GM23338 (cell line): ENCODE results near the gene TTC13. TPM values are rescaled to one million over a fixed set of nuclear protein-coding genes. Genes with fewer than 3 reads are reported as not detected.

Experiments used
- ATAC-seq: fragments of 200-7000 bp; cut with Tn5 transposase; 3 replicates; pipeline ENCODE4 v1.9.1; 2020
- DNase-seq: peaks from one replicate; pipeline ENCODE4 v3.0.0-alpha.2; 2015; ENCODE audit warnings: low spot score
- H2AFZ ChIP-seq: fragments of 200-600 bp; sonication (generic); 2 replicates; pipeline ENCODE4 v1.8.0; 2016; ENCODE audit warnings: antibody characterized with exemption, mild to moderate bottlenecking, moderate library complexity
- H3F3A ChIP-seq: fragments of 200-600 bp; sonication (generic); replicated peaks from 2 replicates; pipeline ENCODE4 v1.8.0; 2017; ENCODE audit warnings: antibody characterized with exemption, mixed run types, low read depth
- H3K27ac ChIP-seq: fragments of 200-600 bp; sonication (generic); 2 replicates; pipeline ENCODE4 v1.6.1; 2016; ENCODE audit warnings: low read depth
- H3K27me3 ChIP-seq: fragments of 200-600 bp; sonication (generic); 2 replicates; pipeline ENCODE4 v1.8.0; 2016; ENCODE audit warnings: mild to moderate bottlenecking, mixed run types, moderate library complexity; ENCODE audit not compliant: insufficient read depth
- H3K36me3 ChIP-seq: fragments of 200-600 bp; sonication (generic); 2 replicates; pipeline ENCODE4 v1.8.0; 2016; ENCODE audit warnings: mild to moderate bottlenecking; ENCODE audit not compliant: insufficient read depth
- H3K4me1 ChIP-seq: fragments of 200-600 bp; sonication (generic); 2 replicates; pipeline ENCODE4 v1.8.0; 2016; ENCODE audit warnings: mild to moderate bottlenecking, moderate library complexity; ENCODE audit not compliant: insufficient read depth
- H3K4me2 ChIP-seq: fragments of 200-600 bp; sonication (generic); 2 replicates; pipeline ENCODE4 v1.7.1; 2017; ENCODE audit warnings: mixed run types
- H3K4me3 ChIP-seq: fragments of 200-600 bp; sonication (generic); 2 replicates; pipeline ENCODE4 v1.6.1; 2016; ENCODE audit warnings: mixed run types
- H3K79me2 ChIP-seq: fragments of 200-600 bp; sonication (generic); replicated peaks from 2 replicates; pipeline ENCODE4 v1.8.0; 2017; ENCODE audit warnings: mild to moderate bottlenecking; ENCODE audit not compliant: insufficient read depth
- H3K9me2 ChIP-seq: fragments of 200-600 bp; sonication (generic); 2 replicates; pipeline ENCODE4 v1.8.0; 2017; ENCODE audit not compliant: insufficient read depth
- H4K20me1 ChIP-seq: fragments of 200-600 bp; sonication (generic); replicated peaks from 2 replicates; pipeline ENCODE4 v1.8.0; 2017; ENCODE audit warnings: mild to moderate bottlenecking; ENCODE audit not compliant: insufficient read depth
- H3K27ac Mint-ChIP-seq: 2 replicates; pipeline ENCODE4 v1.8.0; 2020; ENCODE audit warnings: inconsistent platforms, mild to moderate bottlenecking, moderate library complexity, mixed read lengths
- H3K27me3 Mint-ChIP-seq: 3 replicates; pipeline ENCODE4 v1.8.0; 2022; ENCODE audit warnings: low read depth, mild to moderate bottlenecking, moderate library complexity, mixed read lengths, inconsistent platforms; ENCODE audit not compliant: insufficient read depth, poor library complexity
- H3K36me3 Mint-ChIP-seq: 3 replicates; pipeline ENCODE4 v1.8.0; 2021; ENCODE audit warnings: low read depth, mild to moderate bottlenecking, inconsistent platforms, moderate library complexity, mixed read lengths
- H3K4me1 Mint-ChIP-seq: 3 replicates; pipeline ENCODE4 v1.8.0; 2020; ENCODE audit warnings: mild to moderate bottlenecking, inconsistent platforms, mixed read lengths
- H3K4me3 Mint-ChIP-seq: 3 replicates; pipeline ENCODE4 v1.8.0; 2021; ENCODE audit warnings: moderate library complexity, mild to moderate bottlenecking, inconsistent platforms, mixed read lengths
- H3K9me3 Mint-ChIP-seq: 3 replicates; pipeline ENCODE4 v1.8.0; 2020; ENCODE audit warnings: moderate library complexity, mild to moderate bottlenecking, inconsistent platforms, mixed read lengths
- CREB1 ChIP-seq: fragments of 250-450 bp; sonication (Bioruptor Pico); IDR thresholded peaks from 2 replicates; pipeline ENCODE4 v1.5.0; 2020; ENCODE audit warnings: low read depth, mild to moderate bottlenecking, moderate library complexity
- EZH2 ChIP-seq: fragments of 200-600 bp; sonication (generic); IDR thresholded peaks from one replicate; pipeline ENCODE4 v1.8.0; 2017; ENCODE audit warnings: antibody characterized with exemption, mild to moderate bottlenecking, low read depth; ENCODE audit not compliant: unreplicated experiment
- EZH2phosphoT487 ChIP-seq: fragments of 200-600 bp; sonication (generic); IDR thresholded peaks from one replicate; pipeline ENCODE4 v1.8.1; 2018; ENCODE audit warnings: antibody characterized with exemption; ENCODE audit not compliant: unreplicated experiment
- JUNB ChIP-seq: IDR thresholded peaks from one replicate; pipeline ENCODE4 v1.6.1; 2016; ENCODE audit warnings: antibody characterized with exemption; ENCODE audit not compliant: unreplicated experiment
- POLR2AphosphoS5 ChIP-seq: IDR thresholded peaks from 2 replicates; pipeline ENCODE4 v1.6.1; 2016; ENCODE audit warnings: antibody characterized with exemption, low read depth
- STAT1 ChIP-seq: IDR thresholded peaks from one replicate; pipeline ENCODE4 v1.6.1; 2016; ENCODE audit warnings: antibody characterized with exemption; ENCODE audit not compliant: unreplicated experiment
- ZNF114 ChIP-seq: fragments of 250-450 bp; sonication (Bioruptor Pico); IDR thresholded peaks from 2 replicates; pipeline ENCODE4 v1.5.0; 2020; ENCODE audit warnings: mild to moderate bottlenecking, moderate library complexity
- ZNF331 ChIP-seq: fragments of 250-450 bp; sonication (Bioruptor Pico); IDR thresholded peaks from 2 replicates; pipeline ENCODE4 v1.5.0; 2020; ENCODE audit warnings: low read depth, mild to moderate bottlenecking, moderate library complexity
- ZNF462 ChIP-seq: fragments of 250-450 bp; sonication (Bioruptor Pico); IDR thresholded peaks from 2 replicates; pipeline ENCODE4 v1.5.0; 2020; ENCODE audit warnings: mild to moderate bottlenecking, moderate library complexity
- polyA plus RNA-seq: library from polyadenylated mRNA; unstranded; fragments of >200 nt; fragmentation: Nextera tagmentation; extraction: Ambion mirVana; gene quantifications from 2 replicates; pipeline ENCODE4 v1.2.1, GENCODE V29; 2016
- total RNA-seq: library from RNA; depleted of rRNA; stranded (reverse); fragments of >200 nt; shearing (Covaris generic); gene quantifications from 2 replicates; pipeline ENCODE4 v1.2.3, GENCODE V29; 2014
- TF ChIP-seq, protein P1 (sequence below): IDR thresholded peaks from one replicate; pipeline ENCODE4 v1.6.1; 2018; ENCODE audit warnings: antibody characterized with exemption; ENCODE audit not compliant: unreplicated experiment

The TTC13 gene
- total and polyA plus RNA-seq, 2 experiments from 2014 or later: 3.8 to 9.4 TPM

DNA sequence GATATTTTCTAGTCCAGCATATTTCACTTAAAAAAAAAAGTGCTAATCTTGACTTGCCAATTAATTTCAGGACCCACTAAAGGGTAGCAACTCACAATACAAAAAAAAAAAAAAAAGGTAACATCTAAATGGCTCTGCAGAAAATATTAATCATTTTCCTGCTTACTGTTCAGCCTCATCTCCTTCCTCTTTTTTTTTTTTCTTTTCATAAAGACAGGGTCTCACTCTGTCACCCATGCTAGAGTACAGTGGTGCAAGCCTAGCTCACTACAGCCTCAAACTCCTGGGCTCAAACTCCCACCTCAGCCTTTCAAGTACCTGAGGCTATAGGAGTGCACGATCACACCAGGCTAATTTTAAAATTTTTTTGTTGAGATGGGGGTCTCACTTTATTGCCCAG is 30.4 kb downstream of the TTC13 start:
- no peak for ATAC-seq
- no peak overlapping the region for H3K4me3 Mint-ChIP-seq
- no peak overlapping the region for H3K27ac Mint-ChIP-seq
- Histone ChIP-seq H3K27me3 (no peaks in the 10 kb centered on the region), H3K4me1 (no peaks in the 10 kb centered on the region), H3K27ac (no peak overlapping the region), H3K79me2 (no peaks in the 10 kb centered on the region), H4K20me1 (no peaks in the 10 kb centered on the region; the same call in 1 of the 2 replicates), H3K9me2 (no peaks in the 10 kb centered on the region), H3K4me3 (no peak overlapping the region), H3K36me3 (no peaks in the 10 kb centered on the region), H3K4me2 (no peak overlapping the region), H3F3A (no peaks in the 10 kb centered on the region), H2AFZ (no peak overlapping the region)
- TF ChIP-seq EZH2 (no peak), EZH2phosphoT487 (no peak), CREB1 (CRISPR knock-in tag) (no peak), ZNF462 (CRISPR knock-in tag) (no peak), STAT1 (no peak)
- H3K9me3 Mint-ChIP-seq: no peaks in the 10 kb centered on the region
- no peaks in the 10 kb centered on the region for H3K4me1 Mint-ChIP-seq
- H3K36me3 Mint-ChIP-seq: no peaks in the 10 kb centered on the region
- no peak for DNase-seq
- H3K27me3 Mint-ChIP-seq: no peaks in the 10 kb centered on the region

- Mint-ChIP-seq H3K27ac (no peak overlapping the region), H3K4me1 (no peaks in the 10 kb centered on the region), H3K4me3 (no peak overlapping the region), H3K27me3 (peaks cover 1% of the 10 kb centered on the region), H3K9me3 (no peaks in the 10 kb centered on the region), H3K36me3 (no peaks in the 10 kb centered on the region)
- Histone ChIP-seq H3K9me2 (no peaks in the 10 kb centered on the region), H3K4me1 (no peaks in the 10 kb centered on the region), H2AFZ (no peak overlapping the region), H3K79me2 (no peaks in the 10 kb centered on the region), H3K4me2 (no peak overlapping the region), H4K20me1 (peaks cover 3% of the 10 kb centered on the region), H3K36me3 (no peaks in the 10 kb centered on the region), H3K27ac (no peak overlapping the region), H3K4me3 (no peak overlapping the region), H3K27me3 (no peaks in the 10 kb centered on the region), H3F3A (no peaks in the 10 kb centered on the region)
- DNase-seq (no peak), ATAC-seq (no peak)
- TF ChIP-seq STAT1: no peak
- no peak for TF ChIP-seq POLR2AphosphoS5
- no peak for TF ChIP-seq EZH2
- no peak for TF ChIP-seq EZH2phosphoT487
- no peak for TF ChIP-seq ZNF331 (CRISPR knock-in tag)
- TF ChIP-seq ZNF114 (CRISPR knock-in tag): no peak
- no peak for TF ChIP-seq JUNB
- TF ChIP-seq CREB1 (CRISPR knock-in tag): no peak
- TF ChIP-seq, protein P1, sequence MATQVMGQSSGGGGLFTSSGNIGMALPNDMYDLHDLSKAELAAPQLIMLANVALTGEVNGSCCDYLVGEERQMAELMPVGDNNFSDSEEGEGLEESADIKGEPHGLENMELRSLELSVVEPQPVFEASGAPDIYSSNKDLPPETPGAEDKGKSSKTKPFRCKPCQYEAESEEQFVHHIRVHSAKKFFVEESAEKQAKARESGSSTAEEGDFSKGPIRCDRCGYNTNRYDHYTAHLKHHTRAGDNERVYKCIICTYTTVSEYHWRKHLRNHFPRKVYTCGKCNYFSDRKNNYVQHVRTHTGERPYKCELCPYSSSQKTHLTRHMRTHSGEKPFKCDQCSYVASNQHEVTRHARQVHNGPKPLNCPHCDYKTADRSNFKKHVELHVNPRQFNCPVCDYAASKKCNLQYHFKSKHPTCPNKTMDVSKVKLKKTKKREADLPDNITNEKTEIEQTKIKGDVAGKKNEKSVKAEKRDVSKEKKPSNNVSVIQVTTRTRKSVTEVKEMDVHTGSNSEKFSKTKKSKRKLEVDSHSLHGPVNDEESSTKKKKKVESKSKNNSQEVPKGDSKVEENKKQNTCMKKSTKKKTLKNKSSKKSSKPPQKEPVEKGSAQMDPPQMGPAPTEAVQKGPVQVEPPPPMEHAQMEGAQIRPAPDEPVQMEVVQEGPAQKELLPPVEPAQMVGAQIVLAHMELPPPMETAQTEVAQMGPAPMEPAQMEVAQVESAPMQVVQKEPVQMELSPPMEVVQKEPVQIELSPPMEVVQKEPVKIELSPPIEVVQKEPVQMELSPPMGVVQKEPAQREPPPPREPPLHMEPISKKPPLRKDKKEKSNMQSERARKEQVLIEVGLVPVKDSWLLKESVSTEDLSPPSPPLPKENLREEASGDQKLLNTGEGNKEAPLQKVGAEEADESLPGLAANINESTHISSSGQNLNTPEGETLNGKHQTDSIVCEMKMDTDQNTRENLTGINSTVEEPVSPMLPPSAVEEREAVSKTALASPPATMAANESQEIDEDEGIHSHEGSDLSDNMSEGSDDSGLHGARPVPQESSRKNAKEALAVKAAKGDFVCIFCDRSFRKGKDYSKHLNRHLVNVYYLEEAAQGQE: no peak
Observed at GRCh38 chr1:230943048-230943593, 35.5 kb downstream of the TTC13 start.
